HG03575 (cell line): ENCODE measurements around the gene GRAMD1A.

Source experiments
- ATAC-seq: cut with Tn5 transposase; IDR thresholded peaks from one replicate; pipeline ENCODE4 v1.9.1; 2021; ENCODE audit not compliant: unreplicated experiment, insufficient number of reproducible peaks, low FRiP score; ENCODE audit errors: extremely low read depth

Gene GRAMD1A

DNA sequence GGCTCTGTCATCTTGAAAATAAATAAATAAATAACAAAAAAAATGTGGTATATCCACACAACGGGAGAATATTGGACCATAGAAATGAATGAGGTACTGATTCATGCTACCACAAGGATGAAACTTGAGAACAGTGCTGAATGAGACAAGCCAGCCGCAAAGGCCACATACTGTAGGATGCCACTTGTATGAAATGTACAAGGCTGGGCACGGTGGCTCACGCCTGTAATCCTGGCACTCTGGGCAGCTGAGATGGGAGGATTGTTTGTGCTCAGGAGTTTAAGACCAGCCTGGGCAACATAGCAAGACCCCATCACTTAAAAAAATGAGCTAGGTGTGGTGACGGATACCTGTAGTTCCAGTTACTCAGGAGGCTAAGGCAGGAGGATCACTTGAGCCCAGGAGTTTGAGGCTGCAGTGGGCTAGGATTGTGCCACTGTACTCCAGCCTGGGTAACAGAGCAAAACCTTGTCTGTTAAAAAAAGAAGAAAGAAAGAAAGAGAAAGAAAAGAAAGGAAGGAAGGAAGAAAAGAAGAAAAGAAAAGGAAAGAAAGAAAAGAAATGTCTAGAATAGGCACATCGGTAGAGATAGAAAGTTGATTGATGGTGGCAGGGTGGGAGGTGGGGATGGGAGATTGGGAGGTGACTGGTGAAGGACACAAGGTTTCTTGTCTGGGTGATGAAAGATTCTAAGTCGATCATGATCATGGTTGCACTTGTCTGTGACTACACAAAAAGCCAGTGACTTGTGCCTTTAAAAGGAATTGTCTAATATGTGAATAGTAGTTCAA lies 61.7 kb downstream of the GRAMD1A start:
- ATAC-seq: no peak

GRCh38 chr19:35062942-35063341 lies 62.8 kb downstream of the GRAMD1A start:
- ATAC-seq: no peak

DNA sequence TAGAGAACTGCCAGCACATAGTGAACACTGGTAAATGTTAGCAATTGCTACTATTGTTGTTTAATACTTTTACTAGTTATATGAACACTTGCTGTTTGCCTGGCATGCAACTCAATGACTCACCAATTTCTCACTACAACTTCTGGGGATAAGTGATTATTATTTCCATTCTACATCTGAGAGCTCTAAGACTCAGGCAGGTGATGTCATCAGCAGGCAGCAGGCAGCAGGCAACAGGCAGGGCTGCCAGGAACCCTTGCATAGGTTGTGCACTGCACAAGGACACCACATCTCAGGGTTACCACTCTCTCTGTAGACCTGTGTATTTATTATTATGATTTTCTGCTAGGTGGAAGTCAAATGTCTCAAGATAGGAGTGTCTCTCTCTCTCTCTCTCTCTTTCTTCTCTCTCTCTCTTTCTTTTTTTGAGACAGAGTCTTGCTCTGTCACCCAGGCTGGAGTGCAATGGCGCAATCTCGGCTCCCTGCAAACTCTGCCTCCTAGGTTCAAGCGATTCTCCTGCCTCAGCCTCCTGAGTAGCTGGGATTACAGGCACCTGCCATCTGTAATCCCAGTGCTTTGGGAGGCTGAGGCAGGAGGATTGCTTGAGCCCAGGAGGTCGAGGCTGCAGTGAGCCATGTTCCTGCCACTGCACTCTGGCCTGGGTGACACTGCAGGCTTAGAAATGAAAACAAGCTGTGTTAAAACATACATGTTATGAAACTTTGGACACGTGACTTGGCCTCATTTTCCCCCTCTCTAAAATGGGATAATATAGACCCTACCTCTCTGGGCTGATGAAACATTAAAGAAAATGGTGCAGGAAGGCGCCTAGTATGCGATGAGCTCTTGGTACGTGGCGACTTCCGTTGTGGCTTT lies 64.1 kb downstream of the GRAMD1A start:
- ATAC-seq: no peak

- ATAC-seq: no peak
Observed at GRCh38 chr19:35065574-35065973, 65.5 kb downstream of the GRAMD1A start.

DNA sequence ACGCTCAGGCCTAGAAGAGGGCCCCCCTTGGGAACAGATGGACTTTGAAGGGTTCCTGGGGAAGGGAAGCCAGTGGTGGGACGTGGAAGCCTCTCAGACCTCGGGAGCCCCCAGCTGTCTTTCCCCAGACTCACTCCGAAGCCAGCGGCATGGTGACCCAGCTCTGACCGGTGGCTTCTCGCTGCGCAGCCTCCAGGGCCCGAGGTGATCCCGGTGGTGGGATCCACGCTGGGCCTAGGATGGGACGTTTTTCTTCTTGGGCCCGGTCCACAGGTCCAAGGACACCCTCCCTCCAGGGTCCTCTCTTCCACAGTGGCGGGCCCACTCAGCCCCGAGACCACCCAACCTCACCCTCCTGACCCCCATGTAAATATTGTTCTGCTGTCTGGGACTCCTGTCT lies 66.0 kb downstream of the GRAMD1A start:
- no peak for ATAC-seq

DNA sequence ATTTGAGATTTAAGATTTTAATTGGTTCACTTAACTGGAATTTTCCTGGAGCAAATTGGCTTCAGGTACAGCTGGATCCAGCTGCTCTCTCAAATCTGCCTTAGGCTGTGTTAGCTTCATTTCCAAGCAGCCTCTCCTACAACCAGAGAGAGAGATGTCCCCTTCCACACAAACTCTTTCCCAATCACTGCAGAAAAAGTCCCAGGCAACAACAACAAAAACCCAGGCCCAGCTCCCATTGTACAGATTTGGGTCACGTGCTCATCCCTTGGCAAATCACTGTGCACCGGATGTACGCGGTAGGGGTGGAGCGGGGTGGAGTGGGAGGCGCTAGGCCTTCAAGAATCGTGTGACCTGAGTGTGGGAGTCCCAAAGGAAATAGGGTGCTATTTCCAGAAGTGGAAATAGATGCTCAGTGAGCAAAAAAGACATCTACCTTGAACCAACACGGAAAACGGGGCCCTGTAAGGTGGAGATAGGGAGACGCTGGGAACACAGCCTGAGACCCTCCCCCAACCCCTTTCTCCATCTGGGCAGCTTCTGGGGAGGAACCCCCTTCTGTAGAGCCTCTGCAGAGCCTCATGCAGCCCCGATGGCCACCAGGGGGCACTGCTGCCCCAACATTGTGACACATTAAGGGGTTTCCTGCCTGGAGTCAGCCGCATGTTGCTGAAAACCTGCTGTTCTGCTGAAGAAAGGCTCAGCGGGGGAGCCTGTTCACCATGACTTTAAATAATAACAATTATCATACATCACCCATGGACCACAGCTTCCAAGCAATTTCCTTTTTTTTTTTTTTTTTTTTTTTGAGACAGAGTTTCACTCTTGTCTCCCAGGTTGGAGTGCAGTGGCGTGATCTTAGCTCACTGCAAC lies 66.8 kb downstream of the GRAMD1A start:
- ATAC-seq: no peak

- no peak for ATAC-seq
Observed at GRCh38 chr19:35068941-35069634, 69.0 kb downstream of the GRAMD1A start.

DNA sequence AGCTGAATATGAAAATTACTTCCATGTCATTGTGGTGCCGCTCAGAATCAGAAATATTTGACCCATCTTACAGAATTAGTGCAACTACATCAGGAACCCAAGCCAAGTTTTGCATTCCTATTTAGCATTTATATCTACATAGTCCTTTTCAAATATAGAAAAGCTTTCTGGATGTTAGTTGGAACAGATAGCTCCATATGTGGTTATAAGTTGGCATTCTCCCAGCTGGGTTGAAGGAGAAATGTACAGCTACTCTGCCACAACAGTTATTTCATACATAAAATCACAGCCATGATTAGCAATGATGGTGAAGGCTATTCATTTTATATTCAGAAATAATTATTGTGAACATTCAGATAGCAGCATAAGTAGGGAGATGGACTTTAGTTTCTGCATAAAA lies 69.6 kb downstream of the GRAMD1A start:
- no peak for ATAC-seq

GRCh38 chr19:35070471-35070870 lies 70.3 kb downstream of the GRAMD1A start:
- ATAC-seq: no peak

- no peak for ATAC-seq
Observed at GRCh38 chr19:35073516-35073915, 73.4 kb downstream of the GRAMD1A start.

DNA sequence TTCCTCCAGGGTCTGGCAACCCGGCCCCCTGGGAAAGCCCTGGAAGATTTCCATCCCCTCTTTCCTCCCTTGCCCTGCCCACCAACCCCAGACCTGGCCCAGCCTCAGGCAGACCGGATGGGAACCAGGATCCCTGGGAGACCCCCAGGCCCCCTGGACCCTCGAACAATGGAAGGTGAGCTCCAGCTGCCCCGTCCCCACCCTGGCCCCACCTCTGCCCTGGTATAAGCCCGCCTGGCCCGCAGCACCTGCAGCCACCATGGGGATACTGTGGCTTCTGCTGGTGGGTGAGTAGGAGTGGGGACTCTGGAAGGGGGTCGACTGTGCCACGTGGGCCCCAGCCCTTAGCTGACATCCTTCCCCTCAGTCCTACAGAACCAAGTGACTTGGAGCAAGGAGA lies 73.8 kb downstream of the GRAMD1A start:
- ATAC-seq: no peak

DNA sequence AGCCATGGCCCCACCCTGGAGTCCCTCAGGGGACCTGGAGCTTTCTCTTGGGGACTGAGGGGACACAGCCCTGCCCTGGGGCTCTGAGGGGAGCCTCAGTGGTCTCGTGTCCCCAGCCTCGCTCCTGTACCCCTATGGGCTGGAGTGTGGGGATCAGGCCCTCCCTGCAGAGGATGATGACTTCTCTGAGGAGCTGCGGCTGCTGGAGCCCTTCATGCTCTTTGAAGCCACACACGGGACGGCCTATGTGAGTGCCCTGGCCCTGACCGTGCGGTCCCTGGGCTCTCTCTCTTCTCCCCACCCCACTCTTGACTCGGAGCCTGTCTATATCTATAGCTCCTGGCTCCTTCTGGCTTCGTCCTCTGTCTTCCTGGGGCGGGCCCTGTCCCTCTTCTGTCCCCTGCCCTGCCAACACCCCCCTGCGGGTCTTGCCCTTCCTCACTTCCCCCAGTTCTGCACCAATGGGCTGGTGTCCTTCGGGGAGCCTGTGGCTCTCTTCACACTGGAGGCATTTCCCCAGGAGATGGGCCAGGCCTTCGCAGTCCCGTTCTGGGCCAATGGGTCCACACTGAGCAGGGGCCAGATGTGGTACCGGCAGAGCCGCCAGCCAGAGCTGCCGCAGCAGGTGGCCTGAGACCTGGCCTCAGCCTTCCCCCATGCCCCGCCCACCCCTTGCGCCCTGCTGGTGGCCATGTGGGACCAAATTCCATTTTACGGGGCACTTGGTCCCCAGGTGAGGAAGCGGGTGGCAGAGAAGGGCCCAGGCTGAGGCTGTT lies 74.5 kb downstream of the GRAMD1A start:
- no peak for ATAC-seq

DNA sequence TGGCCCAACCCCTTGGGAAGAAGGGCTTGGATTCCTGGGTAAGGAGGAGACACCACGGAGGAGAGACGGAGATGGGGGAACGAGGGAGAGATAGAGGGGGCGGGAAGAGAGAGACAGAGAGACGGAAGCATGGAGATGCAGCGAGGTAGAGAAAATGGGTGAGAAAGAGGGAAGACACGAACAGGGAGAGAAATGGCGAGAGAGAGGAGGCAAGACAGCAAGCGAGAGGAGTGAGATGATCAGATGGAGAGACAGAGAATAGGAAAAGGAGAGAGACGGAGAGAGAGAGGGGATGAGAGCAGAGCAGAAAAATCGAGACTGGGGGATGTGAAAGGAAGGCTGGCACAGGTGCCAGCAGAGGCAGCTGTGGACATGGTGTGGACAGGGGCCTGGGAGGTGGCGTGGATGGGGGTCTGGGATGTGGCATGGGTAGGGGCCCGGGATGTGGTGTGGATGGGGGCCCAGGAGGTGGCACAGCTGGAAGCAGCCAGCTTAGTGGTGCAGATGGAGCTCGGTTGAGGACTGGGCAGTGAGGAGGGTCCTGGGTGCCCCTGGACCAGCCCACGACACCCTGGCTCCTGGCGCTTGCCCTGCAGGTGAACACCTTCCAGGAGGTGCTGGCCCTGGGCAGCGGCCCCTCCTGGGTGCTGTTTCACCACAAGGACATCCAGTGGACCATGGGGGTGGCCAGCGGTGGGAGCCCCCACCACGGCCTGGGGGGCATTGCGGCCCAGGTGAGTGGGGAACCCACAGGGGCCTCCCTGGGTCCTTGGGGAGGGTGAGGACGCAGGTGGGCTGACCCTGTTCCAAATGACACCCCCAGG lies 75.3 kb downstream of the GRAMD1A start:
- no peak for ATAC-seq

DNA sequence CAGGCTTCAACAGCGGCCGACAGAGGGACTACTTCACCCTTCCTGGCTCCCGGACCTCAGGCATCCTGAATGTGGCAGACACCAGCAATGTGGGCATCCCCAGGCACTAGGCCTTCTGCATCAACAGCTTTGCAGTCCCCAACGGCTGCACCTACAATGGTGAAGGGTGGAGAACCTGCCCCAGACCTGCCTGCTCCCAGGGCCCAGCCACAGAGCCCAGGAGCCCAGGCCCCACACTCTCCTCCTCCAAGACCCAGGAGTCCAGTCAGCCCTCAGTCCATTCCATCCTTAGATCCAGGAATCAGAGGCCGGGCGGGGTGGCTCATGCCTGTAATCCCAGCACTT lies 75.9 kb downstream of the GRAMD1A start:
- no peak for ATAC-seq
